OCI-LY1 (cell line): Measurements from ENCODE around the gene GNAL.

Experiments used
- H2AFZ ChIP-seq: fragments of 200-600 bp; sonication (generic), shearing (Covaris generic); 2 replicates; pipeline ENCODE4 v1.6.0; 2014; ENCODE audit warnings: antibody characterized with exemption, mild to moderate bottlenecking, low read length
- H3F3A ChIP-seq: fragments of 200-600 bp; sonication (generic), shearing (Covaris generic); 2 replicates; pipeline ENCODE4 v1.6.0; 2014; ENCODE audit warnings: mild to moderate bottlenecking, antibody characterized with exemption, low read length, moderate library complexity; ENCODE audit not compliant: insufficient read depth
- H3K27ac ChIP-seq: fragments of 200-600 bp; sonication (generic); 2 replicates; pipeline ENCODE4 v1.5.1; 2014; ENCODE audit warnings: low read length, mixed run types, mild to moderate bottlenecking, low read depth; ENCODE audit not compliant: poor library complexity, severe bottlenecking
- H3K27me3 ChIP-seq: fragments of 200-600 bp; sonication (generic); 2 replicates; pipeline ENCODE4 v1.6.0; 2014; ENCODE audit warnings: antibody characterized with exemption, mild to moderate bottlenecking, low read length, moderate library complexity; ENCODE audit not compliant: insufficient read depth
- H3K36me3 ChIP-seq: fragments of 200-600 bp; sonication (generic); 2 replicates; pipeline ENCODE4 v1.6.1; 2014; ENCODE audit warnings: mild to moderate bottlenecking, antibody characterized with exemption, low read length, moderate library complexity, mixed read lengths; ENCODE audit not compliant: insufficient read depth
- H3K4me1 ChIP-seq: fragments of 200-600 bp; sonication (generic); 2 replicates; pipeline ENCODE4 v1.5.1; 2014; ENCODE audit warnings: mild to moderate bottlenecking, low read length, moderate library complexity; ENCODE audit not compliant: insufficient read depth, severe bottlenecking
- H3K4me2 ChIP-seq: fragments of 200-600 bp; sonication (generic), shearing (Covaris generic); 2 replicates; pipeline ENCODE4 v1.6.1; 2014; ENCODE audit warnings: low read length
- H3K4me3 ChIP-seq: fragments of 200-600 bp; sonication (generic); 2 replicates; pipeline ENCODE4 v1.5.1; 2014; ENCODE audit warnings: low read length, low read depth, mild to moderate bottlenecking, mixed read lengths; ENCODE audit not compliant: poor library complexity, severe bottlenecking
- H3K79me2 ChIP-seq: fragments of 200-600 bp; shearing (Covaris generic); 2 replicates; pipeline ENCODE4 v1.6.1; 2016; ENCODE audit warnings: mixed run types, low read length, mixed read lengths; ENCODE audit not compliant: insufficient read depth
- H3K9ac ChIP-seq: fragments of 200-600 bp; sonication (generic), shearing (Covaris generic); 2 replicates; pipeline ENCODE4 v1.6.1; 2014; ENCODE audit warnings: mild to moderate bottlenecking, low read length, mixed read lengths
- H3K9me2 ChIP-seq: fragments of 200-600 bp; sonication (generic), shearing (Covaris generic); 2 replicates; pipeline ENCODE4 v1.6.1; 2014; ENCODE audit warnings: low read depth, mild to moderate bottlenecking, low read length, mixed read lengths
- H3K9me3 ChIP-seq: fragments of 200-600 bp; shearing (Covaris generic); 2 replicates; pipeline ENCODE4 v1.6.1; 2014; ENCODE audit warnings: low read length, mixed read lengths
- H4K20me1 ChIP-seq: fragments of 200-600 bp; sonication (generic), shearing (Covaris generic); 2 replicates; pipeline ENCODE4 v1.6.0; 2016; ENCODE audit warnings: mild to moderate bottlenecking, low read length; ENCODE audit not compliant: insufficient read depth
- CTCF ChIP-seq: fragments of 200-600 bp; sonication (generic), shearing (Covaris generic); IDR thresholded peaks from 2 replicates; pipeline ENCODE4 v1.5.1; 2017; ENCODE audit warnings: mild to moderate bottlenecking, antibody characterized with exemption, low read length, moderate library complexity, mixed read lengths
- EZH2 ChIP-seq: fragments of 200-600 bp; sonication (generic), shearing (Covaris generic); IDR thresholded peaks from 2 replicates; pipeline ENCODE4 v1.8.0; 2017; ENCODE audit warnings: borderline replicate concordance, mixed run types, mild to moderate bottlenecking, antibody characterized with exemption, low read length, moderate library complexity, mixed read lengths

Gene GNAL

GRCh38 chr18:11849279-11849678 lies 160.2 kb downstream of the GNAL start:
- Histone ChIP-seq H3F3A (no peaks in the 10 kb centered on the region), H3K27ac (no peak overlapping the region), H3K4me2 (no peak overlapping the region), H2AFZ (no peak overlapping the region; the same call in 1 of the 2 replicates), H3K27me3 (no peaks in the 10 kb centered on the region), H3K4me1 (peaks cover 30% of the 10 kb centered on the region), H4K20me1 (no peaks in the 10 kb centered on the region), H3K79me2 (peaks cover 12% of the 10 kb centered on the region), H3K9me3 (no peaks in the 10 kb centered on the region), H3K9ac (no peak overlapping the region), H3K9me2 (no peaks in the 10 kb centered on the region), H3K4me3 (no peak overlapping the region), H3K36me3 (no peaks in the 10 kb centered on the region)
- TF ChIP-seq CTCF, result no peak
- no peak for TF ChIP-seq EZH2

- TF ChIP-seq EZH2, result no peak
- TF ChIP-seq CTCF, result no peak
- H3K4me2 ChIP-seq, result peak overlapping the region; percentile 76
- H3K9ac ChIP-seq, result peak overlapping the region; percentile 82
Observed at GRCh38 chr18:11849841-11850634, 161.0 kb downstream of the GNAL start.

GRCh38 chr18:11850821-11851145 lies 161.7 kb downstream of the GNAL start:
- Histone ChIP-seq H3K27ac (no peak overlapping the region), H3K27me3 (no peaks in the 10 kb centered on the region), H3F3A (no peaks in the 10 kb centered on the region), H3K9ac (peak overlapping the region; percentile 82), H3K4me2 (peak overlapping the region; percentile 76), H3K9me2 (no peaks in the 10 kb centered on the region), H3K9me3 (no peaks in the 10 kb centered on the region), H2AFZ (peak overlapping the region; percentile 82), H3K36me3 (no peaks in the 10 kb centered on the region), H3K4me1 (peaks cover 30% of the 10 kb centered on the region), H3K79me2 (peaks cover 12% of the 10 kb centered on the region), H3K4me3 (peak overlapping the region; percentile 78), H4K20me1 (no peaks in the 10 kb centered on the region)
- TF ChIP-seq EZH2, result no peak
- TF ChIP-seq CTCF, result no peak

More at GRCh38 chr18:11849841-11850634, 161.0 kb downstream of the GNAL start:
- Histone ChIP-seq H3K9me3 (no peaks in the 10 kb centered on the region), H3K79me2 (peaks cover 12% of the 10 kb centered on the region), H2AFZ (peak overlapping the region; percentile 82), H3F3A (no peaks in the 10 kb centered on the region), H3K4me1 (peaks cover 30% of the 10 kb centered on the region), H3K9me2 (no peaks in the 10 kb centered on the region), H3K27ac (no peak overlapping the region), H4K20me1 (no peaks in the 10 kb centered on the region), H3K27me3 (no peaks in the 10 kb centered on the region), H3K4me3 (peak overlapping the region; percentile 78), H3K36me3 (no peaks in the 10 kb centered on the region)
